ENCODE data around the gene SDHC. TPM values are rescaled to one million over a fixed set of nuclear protein-coding genes. Genes with fewer than 3 reads are reported as not detected.
"Not testable (repeated sequence)": the region's sequence is repeated elsewhere in the genome, so short reads cannot be mapped to it uniquely, and the experiment has no call there.

Gene SDHC
- total RNA-seq, 1 donor from 2014 or later, result 158 TPM

DNA sequence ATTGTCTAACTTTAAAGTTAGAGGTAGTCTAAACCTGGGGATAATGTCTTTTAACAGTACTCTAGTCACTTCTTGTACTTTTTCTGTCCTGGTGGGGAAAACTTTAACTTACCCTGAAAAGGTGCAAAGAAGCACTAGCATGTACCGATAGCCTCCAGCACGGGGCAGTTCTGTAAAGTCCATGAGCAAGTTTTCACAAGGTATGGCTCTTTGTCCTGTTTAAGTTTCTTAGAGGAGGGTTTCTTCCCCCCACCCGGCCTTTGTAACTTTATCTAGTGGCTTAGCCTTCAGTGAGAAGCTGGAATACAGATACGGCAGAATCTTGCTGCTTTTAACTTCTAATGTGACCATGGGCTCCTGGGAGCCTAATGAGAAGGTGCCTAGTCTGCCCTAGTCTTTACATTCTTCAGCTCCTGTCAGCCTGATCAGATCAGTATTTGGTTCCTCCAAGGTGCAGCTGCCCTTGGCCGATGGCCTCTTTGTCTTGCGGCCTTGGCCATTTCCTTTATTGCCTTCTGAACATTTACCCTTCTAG is 93.3 kb downstream of the SDHC start:
- no peak overlapping the region for H3K27ac ChIP-seq

DNA sequence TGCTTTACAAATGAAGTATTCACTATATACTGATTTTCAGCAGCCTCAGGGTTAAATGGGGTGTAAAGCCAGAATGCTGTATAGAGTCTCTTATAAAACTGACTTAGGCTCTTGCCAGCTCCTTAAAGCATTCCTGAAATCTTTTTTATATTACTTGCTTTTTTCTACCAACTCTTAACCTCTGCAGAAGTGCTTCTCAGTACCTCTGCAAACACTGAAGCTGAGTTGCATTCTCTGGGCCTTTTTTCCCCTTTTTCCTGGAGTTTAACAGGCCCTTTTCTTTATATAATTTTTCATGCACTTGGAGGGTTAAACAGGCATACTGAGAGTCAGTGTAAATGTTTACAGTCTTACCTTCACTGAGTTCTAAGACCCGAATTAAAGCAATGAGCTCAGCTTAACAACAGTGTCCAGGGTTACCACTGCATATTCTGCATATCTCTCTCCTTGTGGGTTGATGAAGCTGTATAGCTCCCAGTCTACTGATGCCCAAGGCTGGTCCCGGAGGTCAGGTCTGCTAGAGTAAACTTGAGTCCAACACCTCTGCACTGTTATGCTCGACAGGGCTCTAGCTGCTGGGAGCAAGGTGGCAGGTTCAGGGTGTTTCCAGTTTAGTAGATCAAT is 94.4 kb downstream of the SDHC start:
- Histone ChIP-seq H3K36me3 (no peaks in the 10 kb centered on the region), H3K4me3 (no peak overlapping the region), H3K9me3 (no peaks in the 10 kb centered on the region), H3K27me3 (no peaks in the 10 kb centered on the region), H3K27ac (peak overlapping the region; percentile 47), H3K4me1 (peaks cover 4% of the 10 kb centered on the region)
- peak; percentile 67 for ATAC-seq
- intact Hi-C loops (cut with DNase I), result no loop called here
- no peak for DNase-seq
- TF ChIP-seq, protein P1, sequence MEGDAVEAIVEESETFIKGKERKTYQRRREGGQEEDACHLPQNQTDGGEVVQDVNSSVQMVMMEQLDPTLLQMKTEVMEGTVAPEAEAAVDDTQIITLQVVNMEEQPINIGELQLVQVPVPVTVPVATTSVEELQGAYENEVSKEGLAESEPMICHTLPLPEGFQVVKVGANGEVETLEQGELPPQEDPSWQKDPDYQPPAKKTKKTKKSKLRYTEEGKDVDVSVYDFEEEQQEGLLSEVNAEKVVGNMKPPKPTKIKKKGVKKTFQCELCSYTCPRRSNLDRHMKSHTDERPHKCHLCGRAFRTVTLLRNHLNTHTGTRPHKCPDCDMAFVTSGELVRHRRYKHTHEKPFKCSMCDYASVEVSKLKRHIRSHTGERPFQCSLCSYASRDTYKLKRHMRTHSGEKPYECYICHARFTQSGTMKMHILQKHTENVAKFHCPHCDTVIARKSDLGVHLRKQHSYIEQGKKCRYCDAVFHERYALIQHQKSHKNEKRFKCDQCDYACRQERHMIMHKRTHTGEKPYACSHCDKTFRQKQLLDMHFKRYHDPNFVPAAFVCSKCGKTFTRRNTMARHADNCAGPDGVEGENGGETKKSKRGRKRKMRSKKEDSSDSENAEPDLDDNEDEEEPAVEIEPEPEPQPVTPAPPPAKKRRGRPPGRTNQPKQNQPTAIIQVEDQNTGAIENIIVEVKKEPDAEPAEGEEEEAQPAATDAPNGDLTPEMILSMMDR (IDR thresholded peaks at IDR 0.05), result no peak

More for the DNA sequence above, 93.3 kb downstream of the SDHC start:
- Histone ChIP-seq H3K4me3 (no peak overlapping the region), H3K4me1 (peaks cover 4% of the 10 kb centered on the region), H3K9me3 (no peaks in the 10 kb centered on the region), H3K36me3 (no peaks in the 10 kb centered on the region), H3K27me3 (no peaks in the 10 kb centered on the region)
- DNase-seq, result no peak
- TF ChIP-seq, protein P1 (IDR thresholded peaks at IDR 0.05), result no peak
- intact Hi-C loops (cut with DNase I), result no loop called here
- no peak for ATAC-seq

DNA sequence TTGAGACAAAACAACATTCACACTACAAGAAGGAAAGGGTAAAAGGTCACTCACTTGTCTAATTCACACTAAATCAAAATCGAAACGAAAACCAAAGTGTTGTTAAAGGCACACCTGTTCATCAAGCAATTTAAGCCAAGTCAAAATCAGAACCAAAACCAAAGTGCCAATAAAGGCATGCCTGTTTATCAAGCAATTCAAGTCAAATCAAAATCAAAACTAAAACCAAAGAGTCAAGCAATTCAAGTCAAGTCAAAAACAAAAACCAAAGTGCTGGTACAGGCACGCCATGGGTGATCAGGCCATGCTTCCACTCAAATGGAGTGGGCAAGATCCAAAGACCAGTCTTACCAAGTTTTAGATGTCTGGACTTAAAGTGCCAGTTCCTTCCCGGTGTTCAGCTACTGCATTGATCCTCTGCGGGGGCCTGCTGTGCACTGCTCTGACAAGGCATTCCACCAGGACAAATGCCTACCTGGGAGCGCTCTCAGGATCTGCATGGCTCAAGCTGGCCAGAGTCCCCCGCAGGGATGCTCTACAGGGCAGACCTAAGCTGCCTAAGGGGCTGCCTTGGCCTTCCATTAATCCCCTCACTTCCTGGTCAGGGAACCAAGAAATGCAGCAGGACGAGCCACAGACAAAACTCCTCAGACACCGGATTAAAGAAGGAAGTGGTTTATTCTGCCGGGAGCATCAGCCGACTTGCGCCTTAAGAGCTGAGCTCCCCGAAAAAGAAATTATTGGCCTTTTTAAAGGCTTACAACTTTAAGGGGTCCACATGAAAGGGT is 95.9 kb downstream of the SDHC start:
- ATAC-seq, result not testable (repeated sequence)
- peak overlapping the region; percentile 60 for H3K27ac ChIP-seq

DNA sequence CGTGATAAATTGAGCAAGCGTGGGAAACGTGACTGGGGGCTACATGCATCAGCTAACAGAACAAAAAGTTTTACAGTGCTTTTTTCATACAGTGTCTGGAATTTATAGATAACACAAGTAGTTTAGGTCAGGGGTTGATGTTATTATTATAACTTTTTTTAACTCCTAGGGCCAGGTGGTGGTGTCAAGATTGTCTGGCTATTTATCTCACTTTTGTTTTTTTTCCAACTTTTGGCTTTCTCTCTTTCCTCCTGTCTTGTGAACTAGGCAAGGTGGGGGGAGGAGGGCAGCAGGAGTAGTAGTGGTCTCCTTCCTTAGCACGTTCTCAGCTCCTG is 96.4 kb downstream of the SDHC start:
- ATAC-seq; H3K27ac ChIP-seq; intact Hi-C loops (cut with DNase I); DNase-seq; H3K4me1 ChIP-seq; H3K27me3 ChIP-seq; H3K4me3 ChIP-seq; H3K9me3 ChIP-seq; H3K36me3 ChIP-seq: not testable (repeated sequence)

More for the DNA sequence above, 95.9 kb downstream of the SDHC start:
- H3K4me1 ChIP-seq; H3K27me3 ChIP-seq; H3K4me3 ChIP-seq; intact Hi-C loops (cut with DNase I); H3K36me3 ChIP-seq; DNase-seq; H3K9me3 ChIP-seq: not testable (repeated sequence)

Other genes with a start within 250 kb of the SDHC start
- gene ARHGAP30, start 244.5 kb upstream of the SDHC start, total RNA-seq, result 38.0 TPM
- 5.4 TPM for gene NECTIN4, start 224.8 kb upstream of the SDHC start, total RNA-seq
- 3.2 TPM for gene KLHDC9, start 216.0 kb upstream of the SDHC start, total RNA-seq
- 56.2 TPM for gene PFDN2, start 196.3 kb upstream of the SDHC start, total RNA-seq
- 42.1 TPM for gene NIT1, start 196.3 kb upstream of the SDHC start, total RNA-seq
- gene DEDD, start 181.7 kb upstream of the SDHC start, total RNA-seq, result 37.5 TPM
- gene UFC1, start 160.4 kb upstream of the SDHC start, total RNA-seq, result 84.4 TPM
- gene USP21, start 154.9 kb upstream of the SDHC start, total RNA-seq, result 27.7 TPM
- 23.3 TPM for gene PPOX, start 148.0 kb upstream of the SDHC start, total RNA-seq
- 35.7 TPM for gene B4GALT3, start 136.9 kb upstream of the SDHC start, total RNA-seq
- gene ADAMTS4, start 115.3 kb upstream of the SDHC start, total RNA-seq, result 7.8 TPM
- gene NDUFS2, start 112.0 kb upstream of the SDHC start, total RNA-seq, result 66.9 TPM
- 158 TPM for gene FCER1G, start 99.1 kb upstream of the SDHC start, total RNA-seq
- not detected for gene APOA2, start 90.8 kb upstream of the SDHC start, total RNA-seq
- gene TOMM40L, start 88.3 kb upstream of the SDHC start, total RNA-seq, result 11.6 TPM
- not detected for gene NR1I3, start 76.2 kb upstream of the SDHC start, total RNA-seq
- gene PCP4L1, start 55.6 kb upstream of the SDHC start, total RNA-seq, result 8.2 TPM
- gene MPZ, start 4.4 kb upstream of the SDHC start, total RNA-seq, result 2.5 TPM
- not detected for gene CFAP126, start 53.5 kb downstream of the SDHC start, total RNA-seq
- 140 TPM for gene FCGR2A, start 191.1 kb downstream of the SDHC start, total RNA-seq
- gene HSPA6, start 210.2 kb downstream of the SDHC start, total RNA-seq, result 10.9 TPM
- gene FCGR3A, start 235.4 kb downstream of the SDHC start, total RNA-seq, result 112 TPM

Data from upper lobe of right lung (tissue), 1 donor.